HFFc6 (cell line): Measurements from ENCODE around the gene PLCG1. TPM values are rescaled to one million over a fixed set of nuclear protein-coding genes. Genes with fewer than 3 reads are reported as not detected.

Source experiments
- DNase-seq: peaks from one replicate; pipeline ENCODE4 v3.0.0-alpha.2; 2018
- H3K27ac Mint-ChIP-seq: 2 replicates; pipeline ENCODE4 v1.8.0; 2020; ENCODE audit warnings: mild to moderate bottlenecking, mixed read lengths
- H3K27me3 Mint-ChIP-seq: 2 replicates; pipeline ENCODE4 v1.8.0; 2021; ENCODE audit warnings: mild to moderate bottlenecking, moderate library complexity, mixed read lengths; ENCODE audit not compliant: insufficient read depth
- H3K36me3 Mint-ChIP-seq: 2 replicates; pipeline ENCODE4 v1.8.0; 2021; ENCODE audit warnings: low read depth, mixed read lengths
- H3K4me1 Mint-ChIP-seq: 2 replicates; pipeline ENCODE4 v1.8.0; 2020; ENCODE audit warnings: low read depth, mixed read lengths
- H3K4me3 Mint-ChIP-seq: 2 replicates; pipeline ENCODE4 v1.8.0; 2020; ENCODE audit warnings: mild to moderate bottlenecking, moderate library complexity, mixed read lengths
- H3K9me3 Mint-ChIP-seq: 2 replicates; pipeline ENCODE4 v1.8.0; 2020; ENCODE audit warnings: mild to moderate bottlenecking, mixed read lengths
- CTCF ChIP-seq: fragments of 200-600 bp; sonication (generic); IDR thresholded peaks from 2 replicates; pipeline ENCODE4 v1.5.0; 2021; ENCODE audit warnings: antibody characterized with exemption, mild to moderate bottlenecking
- total RNA-seq, 6 experiments: library from RNA; stranded (reverse); fragmentation: NEBNext Ultra II Directional; extraction: Animal tissue kit (Norgen Biotek cat#: 25700); gene quantifications; 2 replicates in 1 of 6; 3 replicates in 5 of 6; pipeline ENCODE4 v1.2.3, GENCODE V29; 2021

The PLCG1 gene
- total RNA-seq, 6 experiments from 2014 or later = 44.4 to 62.1 (median 50.1) TPM

GRCh38 chr20:41154436-41155176 is 17.3 kb downstream of the PLCG1 start:
- Mint-ChIP-seq H3K4me1 (peaks cover 65% of the 10 kb centered on the region), H3K27me3 (no peaks in the 10 kb centered on the region; the same call in none of the 2 replicates), H3K4me3 (no peak overlapping the region), H3K27ac (no peak overlapping the region), H3K9me3 (no peaks in the 10 kb centered on the region), H3K36me3 (no peaks in the 10 kb centered on the region)
- DNase-seq = no peak
- TF ChIP-seq CTCF = no peak

- H3K27ac Mint-ChIP-seq = no peak overlapping the region
- H3K4me1 Mint-ChIP-seq = peaks cover 62% of the 10 kb centered on the region
- no peaks in the 10 kb centered on the region for H3K9me3 Mint-ChIP-seq
- H3K4me3 Mint-ChIP-seq = no peak overlapping the region
- no peaks in the 10 kb centered on the region; the same call in 1 of the 2 replicates for H3K36me3 Mint-ChIP-seq
- H3K27me3 Mint-ChIP-seq = no peaks in the 10 kb centered on the region; the same call in none of the 2 replicates
- no peak for TF ChIP-seq CTCF
- DNase-seq = no peak
Observed at GRCh38 chr20:41155261-41155660, 17.9 kb downstream of the PLCG1 start.

DNA sequence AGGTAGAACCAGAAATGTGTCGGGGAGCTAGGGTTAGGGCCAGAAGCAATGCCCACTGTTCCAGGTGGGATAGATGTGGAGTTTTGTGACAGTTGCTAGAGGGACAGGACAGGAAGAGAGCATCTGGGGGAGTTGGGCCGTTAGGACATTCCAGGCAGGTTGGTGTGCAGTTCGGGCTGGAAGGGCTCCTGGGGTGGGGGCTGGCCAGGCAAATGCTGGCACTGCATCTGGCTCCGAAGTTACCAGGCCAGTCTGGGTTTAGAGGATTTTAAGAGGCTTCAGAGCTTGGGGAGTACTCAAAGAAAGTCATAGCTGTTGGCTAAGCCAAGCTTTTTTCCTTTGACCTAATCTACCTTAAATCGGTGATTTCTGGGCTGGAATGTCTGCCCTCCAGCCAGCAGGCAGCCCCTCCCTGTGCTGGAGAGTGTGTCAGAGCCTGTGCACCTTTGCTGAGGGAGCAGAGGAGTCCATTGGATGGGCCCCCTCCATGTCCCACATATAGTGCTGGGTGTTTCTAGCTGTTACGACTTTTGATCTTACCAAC is 20.8 kb downstream of the PLCG1 start:
- Mint-ChIP-seq H3K4me1 (peaks cover 37% of the 10 kb centered on the region), H3K27me3 (no peaks in the 10 kb centered on the region; the same call in none of the 2 replicates), H3K27ac (no peak overlapping the region), H3K4me3 (no peak overlapping the region), H3K9me3 (no peaks in the 10 kb centered on the region), H3K36me3 (no peaks in the 10 kb centered on the region; the same call in 1 of the 2 replicates)
- TF ChIP-seq CTCF = no peak
- DNase-seq = no peak

- Mint-ChIP-seq H3K36me3 (peaks cover 10% of the 10 kb centered on the region), H3K27me3 (no peaks in the 10 kb centered on the region; the same call in 1 of the 2 replicates), H3K27ac (no peak overlapping the region), H3K4me3 (no peak overlapping the region), H3K9me3 (no peaks in the 10 kb centered on the region), H3K4me1 (peaks cover 28% of the 10 kb centered on the region; the same call in 1 of the 2 replicates)
- no peak for DNase-seq
- no peak for TF ChIP-seq CTCF
Observed at GRCh38 chr20:41159547-41159946, 22.2 kb downstream of the PLCG1 start.

- H3K27me3 Mint-ChIP-seq = no peaks in the 10 kb centered on the region; the same call in 1 of the 2 replicates
- no peak overlapping the region for H3K4me3 Mint-ChIP-seq
- no peaks in the 10 kb centered on the region for H3K9me3 Mint-ChIP-seq
- no peak for TF ChIP-seq CTCF
- no peak for DNase-seq
- peak overlapping the region; percentile 1; the same call in 1 of the 2 replicates for H3K27ac Mint-ChIP-seq
- peaks cover 18% of the 10 kb centered on the region; the same call in 1 of the 2 replicates for H3K4me1 Mint-ChIP-seq
- peaks cover 16% of the 10 kb centered on the region for H3K36me3 Mint-ChIP-seq
Observed at GRCh38 chr20:41160686-41161085, 23.3 kb downstream of the PLCG1 start.
